HG02588 (cell line): Measurements from ENCODE around the gene SRSF2.
"Not testable (repeated sequence)": the region's sequence is repeated elsewhere in the genome, so short reads cannot be mapped to it uniquely, and the experiment has no call there.

Source experiments
- ATAC-seq: cut with Tn5 transposase; IDR thresholded peaks from one replicate; pipeline ENCODE4 v1.9.1; 2021; ENCODE audit warnings: mild to moderate bottlenecking, moderate library complexity; ENCODE audit not compliant: unreplicated experiment

Gene SRSF2

GRCh38 chr17:76722279-76722678 lies 14.9 kb downstream of the SRSF2 start:
- no peak for ATAC-seq

- no peak for ATAC-seq
These were observed 15.7 kb downstream of the SRSF2 start for GRCh38 chr17:76721463-76721862.

DNA sequence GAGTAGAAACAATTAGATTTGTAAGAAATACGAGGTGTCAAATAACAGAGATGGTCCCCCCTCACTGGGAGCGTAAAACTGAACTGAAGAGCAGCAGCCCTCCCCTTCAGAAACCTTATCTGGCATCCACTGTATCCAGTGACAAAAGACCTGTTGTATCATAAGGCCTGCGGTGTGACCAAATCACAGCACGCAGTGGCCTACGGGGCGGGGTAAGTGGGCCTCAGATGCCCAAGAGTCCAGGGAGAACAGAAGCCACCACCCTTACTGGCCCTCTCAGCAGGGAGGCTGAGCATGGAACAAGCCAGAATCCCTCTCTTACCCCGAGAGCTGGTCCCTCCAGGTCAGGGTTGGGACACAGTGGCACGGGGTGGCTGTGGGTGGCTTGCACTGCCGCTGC lies 16.2 kb downstream of the SRSF2 start:
- ATAC-seq = no peak

GRCh38 chr17:76720211-76720610 lies 16.9 kb downstream of the SRSF2 start:
- ATAC-seq = no peak

DNA sequence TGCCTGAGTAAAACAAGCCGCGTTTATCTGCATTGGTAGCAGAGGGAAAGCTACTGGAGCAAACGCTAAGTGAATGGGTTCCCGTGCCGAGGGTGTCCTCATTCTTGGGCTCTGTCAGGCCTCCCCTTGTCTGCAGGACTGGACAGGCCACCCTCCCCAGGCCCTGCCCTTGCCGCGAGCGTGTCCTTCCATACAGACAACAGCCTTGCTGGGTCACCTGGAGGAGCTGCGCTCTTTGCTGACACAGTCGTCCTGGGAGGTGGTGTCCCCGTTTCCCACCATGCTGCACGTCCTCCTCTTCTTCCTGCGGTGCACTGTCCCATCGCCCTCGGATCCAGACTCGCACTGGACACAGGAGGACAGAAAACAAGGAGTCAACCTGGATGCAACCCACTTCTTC lies 18.6 kb downstream of the SRSF2 start:
- ATAC-seq = no peak

- no peak for ATAC-seq
These were observed 20.3 kb downstream of the SRSF2 start for GRCh38 chr17:76716839-76717215.

DNA sequence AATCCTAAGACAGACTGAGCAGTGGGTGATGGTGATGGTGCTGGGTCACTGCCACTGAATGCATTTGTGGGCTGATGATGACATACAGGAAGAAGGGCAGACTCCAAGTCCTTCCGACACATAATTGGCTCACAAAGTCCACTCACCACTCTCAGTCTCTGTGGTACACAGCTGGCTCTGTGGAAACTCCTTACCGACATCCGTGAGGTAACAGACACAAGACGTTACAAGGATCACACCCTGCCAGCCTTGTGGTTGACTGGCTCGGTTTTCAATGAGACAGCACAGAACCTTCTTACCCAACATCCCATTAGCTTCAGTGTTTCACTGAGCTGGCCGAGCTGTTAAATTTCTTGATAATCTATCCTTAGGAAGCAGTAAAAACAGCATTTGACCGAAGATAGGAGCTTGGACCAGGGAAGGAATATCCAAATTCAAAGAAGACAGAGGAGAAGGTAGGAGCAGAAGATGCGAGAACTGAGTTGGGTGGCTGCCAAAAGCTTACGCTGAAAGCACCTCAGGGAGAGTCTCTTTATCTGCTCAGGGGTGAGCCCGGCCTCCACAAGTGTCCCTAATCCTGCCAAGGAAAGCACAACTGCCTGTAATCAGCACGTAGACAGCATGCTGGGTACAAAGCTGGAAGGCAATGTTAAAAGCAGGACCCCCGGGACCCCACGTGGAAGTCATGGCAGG lies 20.8 kb downstream of the SRSF2 start:
- ATAC-seq = no peak

- no peak for ATAC-seq
These were observed 21.7 kb downstream of the SRSF2 start for GRCh38 chr17:76715496-76715830.

- ATAC-seq = no peak
These were observed 22.2 kb downstream of the SRSF2 start for GRCh38 chr17:76714822-76715495.

GRCh38 chr17:76714336-76714735 lies 22.8 kb downstream of the SRSF2 start:
- no peak for ATAC-seq

- ATAC-seq = no peak
These were observed 23.4 kb downstream of the SRSF2 start for GRCh38 chr17:76713765-76714164.

- not testable (repeated sequence) for ATAC-seq
These were observed 24.8 kb downstream of the SRSF2 start for GRCh38 chr17:76712321-76712720.

DNA sequence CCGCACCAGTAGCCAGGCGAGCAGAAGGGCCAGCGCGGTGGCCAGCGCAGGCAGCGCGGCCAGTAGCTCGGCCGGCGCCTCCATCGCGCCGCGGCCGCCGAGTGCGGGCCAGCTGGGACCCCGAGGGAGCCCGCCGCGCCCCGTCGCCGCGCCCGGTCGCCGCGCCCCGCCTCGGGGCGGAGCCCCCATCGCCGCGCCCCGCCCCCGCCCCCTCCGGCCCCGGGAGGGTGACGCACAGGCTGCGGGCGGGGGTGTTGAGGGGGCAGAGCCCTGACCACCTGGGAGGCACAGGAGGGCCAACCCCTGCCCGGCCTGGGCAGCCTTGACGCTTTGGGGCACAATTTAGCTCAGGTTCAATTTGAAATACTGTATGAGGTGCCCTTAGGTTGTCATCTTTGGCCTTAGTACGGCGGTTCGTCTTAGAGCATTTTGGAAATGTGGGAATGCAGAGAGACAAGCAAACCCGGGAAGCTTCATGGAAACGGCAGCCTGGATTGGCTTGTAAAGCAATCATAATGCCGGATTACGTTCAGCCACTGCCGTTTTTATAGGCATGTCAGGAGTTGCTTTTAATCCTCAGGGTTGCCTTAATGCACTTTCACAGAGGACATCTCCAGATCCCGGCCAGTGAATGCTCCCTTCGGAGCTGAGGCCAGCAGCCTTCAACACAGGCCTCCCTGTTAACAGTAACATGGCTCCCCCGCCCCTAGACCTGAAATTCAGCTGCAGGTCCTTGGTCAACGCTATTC lies 26.1 kb downstream of the SRSF2 start, which contains the start of gene MXRA7:
Gene MXRA7 (minus strand): TSS at position 103 of the 749 bp plus-strand sequence. CDS start 19 bp downstream, at position 84.
- peak; percentile 47 for ATAC-seq

- ATAC-seq = peak; percentile 23
These were observed 26.9 kb downstream of the SRSF2 start for GRCh38 chr17:76709951-76710862.

GRCh38 chr17:76709077-76709950 lies 27.8 kb downstream of the SRSF2 start:
- no peak for ATAC-seq

DNA sequence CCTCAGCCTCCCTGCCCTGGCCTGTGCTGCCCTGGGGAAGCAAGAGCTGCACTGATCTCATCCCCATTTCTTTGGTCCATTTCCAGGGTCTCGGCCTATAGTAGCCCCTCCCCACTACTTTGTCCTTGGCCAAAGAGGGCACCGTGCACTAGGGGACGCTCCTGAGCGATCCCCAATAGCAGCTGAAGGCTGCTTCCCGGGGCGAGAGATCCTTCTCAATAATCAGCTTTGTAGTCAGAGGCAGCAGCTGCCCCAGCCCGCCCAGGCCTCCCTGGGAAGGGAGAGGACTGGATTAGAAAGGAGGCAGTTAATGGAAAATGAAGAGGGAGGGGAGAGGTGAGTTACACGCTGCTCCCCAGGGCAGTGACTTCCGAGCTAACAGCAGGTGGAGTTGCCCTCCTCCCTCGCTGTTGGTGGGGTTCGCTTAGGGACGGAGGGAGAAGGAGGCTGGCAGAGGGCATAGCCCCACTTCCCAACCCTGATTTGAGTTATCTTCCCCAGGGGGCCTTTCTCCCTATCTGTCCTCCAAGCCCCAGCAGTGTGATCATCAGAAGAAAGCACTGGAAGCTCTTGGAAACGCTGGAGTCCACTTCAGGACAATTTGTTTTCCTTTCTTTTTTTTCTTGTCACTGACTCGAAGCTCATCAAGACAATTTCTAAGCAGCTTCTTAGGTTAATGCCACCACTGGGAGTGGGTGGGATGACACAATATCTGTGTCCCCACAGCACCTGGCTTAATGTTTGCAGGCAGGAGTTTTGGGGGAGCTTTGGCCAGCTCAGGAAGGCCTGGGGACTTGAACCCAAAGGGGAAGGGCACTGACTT lies 28.9 kb downstream of the SRSF2 start:
- ATAC-seq = no peak

- no peak for ATAC-seq
These were observed 30.3 kb downstream of the SRSF2 start for GRCh38 chr17:76706817-76707216.

DNA sequence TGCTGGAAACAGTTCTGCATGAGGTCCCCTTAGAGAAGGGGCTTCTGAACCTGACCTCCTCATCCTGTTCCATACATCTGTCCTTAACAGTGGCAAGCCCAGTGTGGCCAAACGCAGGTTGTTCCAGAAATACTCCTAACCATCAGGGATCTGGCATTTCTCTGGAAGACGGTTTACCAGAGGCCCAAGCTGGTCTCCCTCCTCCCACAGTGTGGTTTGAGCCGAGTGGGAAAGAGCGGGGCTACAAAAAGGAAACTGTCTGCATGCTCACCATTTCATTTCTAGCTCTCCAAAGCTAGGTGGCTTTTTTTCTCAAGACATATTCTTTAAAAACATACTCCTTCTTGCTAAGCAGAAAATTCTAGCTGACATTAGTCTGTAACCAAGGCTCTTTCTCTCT lies 32.3 kb downstream of the SRSF2 start:
- no peak for ATAC-seq
